HTERT RPE-1 (cell line): ENCODE results near the gene SEMA3A.
"Not testable (repeated sequence)": the region's sequence is repeated elsewhere in the genome, so short reads cannot be mapped to it uniquely, and the experiment has no call there.

Experiments
- in situ Hi-C: fragments of 300-500 bp; cut with MboI; formaldehyde crosslinking; loops from 4 replicates; pipeline ENCODE4 v1.14.3; 2020; ENCODE audit warnings: low sequenced_read_pairs

SEMA3A gene

GRCh38 chr7:84194484-84195271 lies at the start of gene SEMA3A:
Gene SEMA3A (minus strand): TSS chr7:84194789. CDS start chr7:84194586, 203 bp downstream.
- in situ Hi-C loops, result no loop called here

GRCh38 chr7:84243037-84243436 lies 48.4 kb upstream of the SEMA3A start:
- in situ Hi-C loops, result not testable (repeated sequence)

GRCh38 chr7:84238596-84238995 lies 44.0 kb upstream of the SEMA3A start:
- in situ Hi-C loops, result no loop called here

GRCh38 chr7:84237533-84238173 lies 43.1 kb upstream of the SEMA3A start:
- in situ Hi-C loops, result no loop called here

GRCh38 chr7:84236398-84236797 lies 41.8 kb upstream of the SEMA3A start:
- in situ Hi-C loops, result no loop called here

- in situ Hi-C loops, result no loop called here
Observed at GRCh38 chr7:84232646-84233045, 38.1 kb upstream of the SEMA3A start.

GRCh38 chr7:84231157-84231556 lies 36.6 kb upstream of the SEMA3A start:
- in situ Hi-C loops, result no loop called here

- in situ Hi-C loops, result no loop called here
Observed at GRCh38 chr7:84230491-84230890, 35.9 kb upstream of the SEMA3A start.

- in situ Hi-C loops, result no loop called here
Observed at GRCh38 chr7:84228526-84228925, 33.9 kb upstream of the SEMA3A start.

- in situ Hi-C loops, result no loop called here
Observed at GRCh38 chr7:84226759-84227158, 32.2 kb upstream of the SEMA3A start.

- in situ Hi-C loops, result no loop called here
Observed at GRCh38 chr7:84224505-84224904, 29.9 kb upstream of the SEMA3A start.

- in situ Hi-C loops, result no loop called here
Observed at GRCh38 chr7:84219310-84219709, 24.7 kb upstream of the SEMA3A start.

- in situ Hi-C loops, result no loop called here
Observed at GRCh38 chr7:84218681-84219080, 24.1 kb upstream of the SEMA3A start.

- in situ Hi-C loops, result no loop called here
Observed at GRCh38 chr7:84216472-84216871, 21.9 kb upstream of the SEMA3A start.

GRCh38 chr7:84214757-84215156 lies 20.2 kb upstream of the SEMA3A start:
- in situ Hi-C loops, result not testable (repeated sequence)

- in situ Hi-C loops, result no loop called here
Observed at GRCh38 chr7:84210301-84210700, 15.7 kb upstream of the SEMA3A start.

- in situ Hi-C loops, result no loop called here
Observed at GRCh38 chr7:84209006-84209405, 14.4 kb upstream of the SEMA3A start.

- in situ Hi-C loops, result no loop called here
Observed at GRCh38 chr7:84207615-84208014, 13.0 kb upstream of the SEMA3A start.

GRCh38 chr7:84207025-84207424 lies 12.4 kb upstream of the SEMA3A start:
- in situ Hi-C loops, result no loop called here

- in situ Hi-C loops, result no loop called here
Observed at GRCh38 chr7:84204655-84205054, 10.1 kb upstream of the SEMA3A start.

GRCh38 chr7:84202855-84203254 lies 8.3 kb upstream of the SEMA3A start:
- in situ Hi-C loops, result no loop called here

GRCh38 chr7:84200859-84201258 lies 6.3 kb upstream of the SEMA3A start:
- in situ Hi-C loops, result no loop called here
